ELR (cell line): ENCODE results near the gene NGEF.
A peak's percentile ranks its signal among the peaks of the same experiment; 100 is the strongest.
"Not testable (repeated sequence)": the region's sequence is repeated elsewhere in the genome, so short reads cannot be mapped to it uniquely, and the experiment has no call there.

Source experiments
- DNase-seq: peaks from one replicate; pipeline ENCODE4 v3.0.0-alpha.2; 2015; ENCODE audit warnings: low read depth

Gene NGEF

DNA sequence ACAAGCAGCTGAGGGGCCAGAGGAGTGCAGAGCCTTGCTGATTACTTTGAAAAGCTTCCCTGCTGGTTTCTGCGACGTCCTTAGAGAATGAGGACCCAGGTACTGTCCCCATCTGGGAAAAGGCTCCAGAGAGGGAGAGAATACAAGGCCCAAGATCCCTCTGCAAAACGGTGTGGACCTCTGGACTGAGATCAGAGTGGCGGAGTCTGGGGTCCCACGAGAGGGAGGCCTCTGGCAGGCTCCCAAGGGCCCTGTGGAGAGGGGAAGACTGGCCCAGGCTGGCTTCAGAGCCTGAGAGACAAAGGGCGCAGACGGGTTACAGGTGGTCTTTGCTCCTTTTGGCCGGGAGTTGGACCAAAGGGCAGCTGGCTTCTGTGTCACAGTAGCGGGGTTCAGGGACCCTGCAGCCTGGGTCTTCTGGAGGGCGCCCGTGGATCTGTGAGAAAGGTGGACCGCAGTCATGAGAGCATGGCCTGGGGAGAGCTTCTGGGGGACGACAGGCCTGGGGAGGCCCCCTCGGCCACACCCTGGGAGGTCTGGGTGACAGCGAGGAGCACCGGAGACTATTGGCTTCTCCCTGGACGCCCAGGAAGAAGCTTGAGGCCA is 142.2 kb downstream of the NGEF start:
- DNase-seq: no peak

DNA sequence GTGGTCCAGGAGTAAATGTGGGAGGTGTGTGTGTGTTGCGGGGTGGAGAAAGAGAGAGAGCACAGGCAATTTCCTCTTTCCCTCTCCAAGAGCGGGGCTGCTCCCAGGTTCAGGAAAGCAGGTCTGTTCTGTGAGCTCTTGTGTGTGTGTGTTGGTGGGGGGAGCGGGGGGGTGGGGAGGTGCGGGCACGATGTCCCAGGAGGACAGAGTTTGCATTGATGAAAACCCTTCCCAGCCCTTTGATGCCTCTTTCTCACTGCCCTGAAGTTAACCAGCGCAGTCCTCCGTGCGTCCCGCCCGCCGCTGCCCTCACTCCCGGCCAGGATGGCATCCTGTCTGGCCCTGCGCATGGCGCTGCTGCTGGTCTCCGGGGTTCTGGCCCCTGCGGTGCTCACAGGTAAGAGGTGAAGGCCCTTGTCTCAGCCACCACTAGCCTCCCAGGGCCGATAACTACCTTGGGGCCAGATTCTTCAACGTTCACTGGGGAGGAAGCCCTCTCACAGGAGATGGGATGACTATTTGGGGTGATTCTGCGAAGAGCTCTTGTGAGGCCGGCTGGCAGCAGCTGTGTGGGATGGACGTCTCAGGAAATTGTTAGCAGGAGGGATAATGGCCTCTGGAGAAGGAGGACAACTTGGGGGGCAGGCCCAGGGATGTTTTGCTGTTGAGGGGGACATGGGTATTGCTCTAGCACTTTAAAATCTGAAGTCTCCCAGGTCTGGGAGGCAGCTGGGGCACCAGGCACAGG is 142.9 kb downstream of the NGEF start, which contains the start of gene SNORC:
Gene SNORC (plus strand): TSS at position 247 of the 748 bp plus-strand sequence. CDS start 78 bp downstream, at position 325.
- DNase-seq: no peak

DNA sequence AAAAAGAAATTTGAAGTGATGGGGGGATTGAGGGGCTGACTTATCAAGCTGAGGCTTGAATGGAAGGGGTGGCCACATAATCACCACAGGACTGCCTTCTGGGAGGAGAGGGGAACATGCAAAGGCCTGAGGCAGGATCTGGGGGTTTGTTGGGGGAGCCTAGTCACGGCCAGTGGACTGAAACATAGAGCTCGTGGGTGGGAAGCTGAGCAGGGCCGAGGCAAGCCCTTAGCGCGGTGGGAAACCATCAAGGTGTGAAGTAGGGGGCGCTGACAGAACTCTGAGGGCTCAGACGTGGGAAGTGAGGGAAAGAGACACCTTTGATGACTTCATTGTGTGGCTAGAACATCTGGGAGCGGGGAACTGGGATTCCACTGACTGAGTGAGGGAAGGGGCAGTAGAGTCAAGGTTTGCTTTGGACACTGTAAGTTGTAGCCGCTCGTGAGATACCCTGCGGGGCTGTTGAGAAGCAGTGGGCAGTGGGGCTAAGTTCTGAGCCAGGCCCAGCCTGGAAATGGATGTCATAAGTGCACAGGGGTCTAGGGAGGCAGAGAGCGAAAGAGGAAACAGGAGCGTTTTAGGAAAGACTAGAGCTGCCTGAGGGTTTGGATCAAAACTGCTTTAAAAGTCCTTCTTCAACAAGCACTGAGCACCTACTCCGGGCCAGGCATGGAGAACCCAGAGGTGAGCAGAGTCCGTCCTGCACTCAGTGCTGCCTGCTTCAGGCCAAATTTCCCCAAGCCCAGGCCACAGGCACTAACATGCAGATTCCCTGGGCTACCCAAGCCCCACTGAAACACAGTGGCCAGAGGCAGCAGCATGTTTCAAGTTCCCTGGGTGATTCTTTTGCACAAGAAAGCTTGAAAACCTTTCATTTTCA is 143.7 kb downstream of the NGEF start:
- DNase-seq: no peak

DNA sequence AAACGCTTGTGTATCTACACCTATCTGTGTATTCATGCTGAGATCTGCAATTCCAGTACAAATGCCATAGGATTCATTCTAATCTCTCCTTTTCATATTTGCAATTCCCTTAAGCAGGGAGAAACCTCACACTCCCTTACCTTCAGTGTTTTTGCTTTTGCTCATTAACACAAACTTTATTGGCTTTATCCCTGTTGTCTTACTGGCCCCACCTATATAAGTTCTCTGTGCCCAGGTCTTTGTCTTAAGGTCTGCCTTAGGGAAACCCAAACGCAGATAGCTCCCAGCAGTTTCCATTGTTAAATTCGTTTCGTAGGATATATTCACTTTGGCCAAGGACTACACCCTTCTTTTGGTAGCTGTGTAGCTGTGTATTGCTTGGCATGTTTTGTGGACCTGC is 147.0 kb downstream of the NGEF start:
- DNase-seq: no peak

GRCh38 chr2:232865165-232865564 is 147.9 kb downstream of the NGEF start:
- DNase-seq: no peak

DNA sequence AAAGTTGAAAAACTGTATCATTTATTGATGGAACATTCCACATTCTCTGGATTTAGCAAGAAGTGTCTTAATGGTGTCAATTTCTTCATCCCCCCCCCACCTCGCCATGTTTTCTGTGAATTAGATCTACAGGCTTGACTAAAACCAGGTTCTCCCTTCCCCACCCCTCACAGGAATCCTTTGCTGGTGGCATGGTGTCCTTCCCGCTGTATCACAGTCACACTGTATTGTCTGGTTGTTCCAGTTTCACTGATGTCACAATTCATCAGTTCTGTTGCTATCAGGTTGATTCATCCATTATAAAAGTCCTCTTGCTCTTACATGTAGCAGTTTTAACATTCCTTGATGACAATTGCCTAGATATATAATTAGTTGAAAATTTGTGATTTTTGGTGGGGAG is 149.1 kb downstream of the NGEF start:
- DNase-seq: no peak

DNA sequence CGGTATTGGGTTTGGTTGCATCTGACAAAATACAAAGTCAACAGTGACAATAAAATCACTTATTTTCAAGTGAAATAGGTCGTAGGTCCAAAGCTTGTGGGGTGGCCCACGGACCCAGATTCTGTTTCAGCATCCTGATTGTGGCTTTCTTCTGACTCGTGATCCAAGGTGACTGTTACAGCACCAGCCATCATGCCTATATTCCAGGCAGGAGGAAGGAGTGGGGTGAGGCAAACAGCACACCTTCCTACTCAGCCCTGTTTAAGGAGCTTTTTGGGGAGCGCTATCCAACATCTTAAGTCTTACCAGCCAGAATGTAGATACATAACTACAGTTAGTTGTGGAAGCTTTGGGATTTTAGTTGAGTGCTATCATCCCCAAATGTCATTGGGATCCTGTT is 151.7 kb downstream of the NGEF start:
- no peak for DNase-seq

- DNase-seq: peak; percentile 29
These were observed 152.3 kb downstream of the NGEF start for GRCh38 chr2:232860593-232861241.

DNA sequence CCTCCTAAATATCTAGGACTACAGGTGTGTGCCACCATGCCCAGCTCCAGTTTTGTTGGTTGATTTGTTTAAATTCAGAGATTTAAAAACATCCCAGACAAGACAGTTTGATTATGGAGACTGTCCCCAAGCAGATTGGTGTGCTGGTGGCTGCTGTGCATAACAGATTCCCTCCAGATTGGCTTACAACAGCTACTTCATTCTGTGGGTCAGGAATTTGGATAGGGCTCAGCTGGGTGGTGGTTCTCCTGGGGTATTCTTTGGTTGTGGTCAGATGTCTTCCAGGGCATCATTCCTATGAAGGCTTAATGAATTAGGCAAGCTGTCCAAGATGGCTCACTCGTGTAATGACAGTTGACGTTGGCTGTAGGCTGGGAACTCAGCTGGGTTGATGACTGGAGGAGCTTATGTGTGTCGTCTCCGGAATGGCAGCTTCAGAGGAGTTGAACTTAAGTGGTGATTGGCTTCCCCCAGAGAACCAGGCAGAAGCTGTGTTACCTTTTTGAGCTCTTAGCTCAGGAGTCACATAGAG is 153.6 kb downstream of the NGEF start:
- no peak for DNase-seq

DNA sequence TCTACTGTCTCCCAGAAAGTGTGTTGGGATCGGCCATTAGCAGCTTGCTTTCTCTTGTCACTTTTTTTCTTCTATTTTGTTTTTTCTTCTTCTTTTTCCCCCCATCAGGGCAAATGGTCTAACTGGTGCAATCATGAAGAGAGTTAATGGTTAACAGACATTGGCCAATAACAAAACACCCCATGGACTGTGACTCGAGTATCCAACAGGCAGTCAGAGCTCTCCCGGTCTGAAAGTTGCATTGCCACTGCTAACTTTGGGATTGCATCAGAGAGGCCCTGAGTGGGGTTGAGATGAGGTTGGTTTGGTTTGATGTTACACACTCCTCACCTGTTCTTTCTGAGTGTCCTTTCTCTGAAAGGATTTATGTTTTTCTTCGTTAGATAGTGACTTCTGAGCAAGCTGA is 155.9 kb downstream of the NGEF start:
- DNase-seq: no peak

- peak; percentile 88 for DNase-seq
These were observed 159.0 kb downstream of the NGEF start for GRCh38 chr2:232854082-232854481.

- DNase-seq: no peak
These were observed 160.4 kb downstream of the NGEF start for GRCh38 chr2:232852676-232853075.

DNA sequence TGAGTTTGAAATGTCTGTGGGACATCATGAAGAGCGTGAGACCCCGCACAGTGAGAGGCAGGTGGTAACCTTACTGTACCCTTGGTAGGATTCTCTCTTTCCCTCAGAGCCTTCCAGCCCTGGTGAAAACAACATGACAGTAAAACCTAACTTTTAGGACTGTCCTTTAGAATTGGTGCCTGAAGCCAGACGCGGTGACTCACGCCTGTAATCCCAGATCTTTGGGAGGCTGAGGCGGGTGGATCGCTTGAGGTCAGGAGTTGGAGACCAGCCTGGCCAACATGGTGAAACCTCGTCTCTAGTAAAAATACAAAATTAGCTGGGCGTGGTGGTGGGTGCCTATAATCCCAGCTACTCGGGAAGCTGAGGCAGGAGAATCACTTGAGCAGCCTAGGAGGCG is 161.0 kb downstream of the NGEF start:
- not testable (repeated sequence) for DNase-seq

- no peak for DNase-seq
These were observed 163.0 kb downstream of the NGEF start for GRCh38 chr2:232850039-232850438.

DNA sequence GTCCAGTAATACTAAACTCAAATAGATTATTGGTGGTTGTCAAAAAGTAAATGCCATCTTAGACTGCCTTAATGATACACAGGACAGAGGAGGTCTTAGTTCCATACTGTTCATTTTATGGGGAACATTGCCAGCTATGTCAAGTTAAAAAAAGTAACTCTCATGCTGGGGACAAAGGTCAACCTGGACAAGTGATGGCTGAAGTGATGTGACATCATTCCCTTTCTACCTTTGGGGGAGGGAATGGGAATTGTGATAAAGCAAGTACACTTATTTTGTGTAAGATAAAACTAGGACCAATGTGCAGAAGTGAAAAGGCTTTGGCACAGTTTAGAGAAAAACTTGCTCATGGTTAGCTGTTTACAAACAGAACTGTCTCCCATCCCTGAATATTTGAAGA is 167.0 kb downstream of the NGEF start:
- no peak for DNase-seq

DNA sequence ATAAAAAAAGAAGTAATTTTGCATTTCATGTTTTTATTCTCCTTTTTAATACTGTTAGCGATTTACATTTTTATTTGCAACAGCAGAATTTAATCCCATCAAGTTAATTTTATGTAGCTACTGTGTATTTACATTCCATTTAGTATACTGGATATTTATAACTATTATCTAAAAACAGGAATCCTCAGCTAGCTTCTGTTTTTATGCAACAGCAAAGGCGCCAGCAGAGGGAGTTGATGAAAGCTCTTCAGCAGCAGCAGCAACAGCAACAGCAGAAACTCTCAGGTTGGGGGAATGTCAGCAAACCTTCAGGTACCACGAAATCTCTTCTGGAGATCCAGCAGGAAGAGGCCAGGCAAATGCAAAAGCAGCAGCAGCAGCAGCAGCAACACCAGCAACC is 169.2 kb downstream of the NGEF start:
- DNase-seq: no peak

GRCh38 chr2:232842689-232843088 is 170.4 kb downstream of the NGEF start:
- no peak for DNase-seq

GRCh38 chr2:232839411-232840079 is 173.5 kb downstream of the NGEF start:
- DNase-seq: no peak

GRCh38 chr2:232838406-232838874 is 174.6 kb downstream of the NGEF start:
- peak; percentile 56 for DNase-seq

DNA sequence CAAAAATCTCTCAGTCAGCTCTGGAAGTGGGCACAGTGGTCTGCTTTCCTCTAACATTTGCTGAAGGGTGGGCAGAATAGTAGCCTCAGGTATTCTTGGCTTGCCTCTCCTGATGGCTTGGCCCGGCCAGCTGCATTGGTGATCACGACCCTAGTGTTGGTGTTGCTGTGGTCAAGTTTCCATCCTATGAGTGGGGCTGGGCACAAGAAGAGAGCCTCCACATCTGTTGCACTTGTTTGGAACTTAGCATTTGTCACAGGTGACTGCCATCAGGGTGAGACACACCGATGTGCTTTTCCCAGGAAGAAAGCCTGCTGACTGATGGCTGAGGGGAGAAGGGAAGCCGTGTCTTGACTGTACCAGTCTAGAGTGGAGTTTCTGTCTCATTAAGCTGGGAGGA is 176.1 kb downstream of the NGEF start:
- no peak for DNase-seq

DNA sequence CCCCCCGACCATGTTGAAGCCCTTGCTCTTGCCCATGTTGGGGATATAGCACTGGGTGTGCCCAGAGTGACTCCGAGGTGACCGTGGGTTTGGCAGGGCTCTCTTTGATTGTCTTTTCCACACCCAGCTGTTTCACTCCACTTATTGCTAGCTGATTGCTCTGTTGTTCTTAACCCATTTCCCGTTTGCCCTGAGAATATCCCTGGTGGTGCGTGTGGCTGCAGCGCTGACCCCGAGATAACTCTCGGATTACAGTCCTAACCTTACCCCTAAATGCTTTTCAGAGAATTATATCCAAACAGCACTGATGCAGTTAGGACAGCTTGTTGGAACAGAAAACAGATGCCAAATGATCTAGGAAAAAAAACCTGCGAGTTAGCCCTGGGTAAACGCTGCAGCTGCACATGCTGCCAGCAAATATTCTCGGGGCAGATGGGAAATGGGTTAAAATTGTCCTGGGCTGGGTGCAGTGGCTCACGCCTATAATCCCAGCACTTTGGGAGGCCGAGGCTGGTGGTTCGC is 177.3 kb downstream of the NGEF start:
- no peak for DNase-seq
